Endothelial cell of umbilical vein (primary cell): ENCODE measurements around the gene CLTB. TPM values are rescaled to one million over a fixed set of nuclear protein-coding genes. Genes with fewer than 3 reads are reported as not detected.

ENCODE experiments used
- BruUV-seq: library from RNA; stranded (reverse); fragments of 400-500 nt; replicated peaks from 2 replicates; lab custom pipeline; 2021; lab: Mats Ljungman, UMichigan
- CTCF ChIA-PET: fragments of 300-600, 350-600 bp; sonication (Branson Sonifier 250); formaldehyde crosslinking; loops from one replicate; lab custom pipeline; 2021; ENCODE audit warnings: antibody characterized with exemption, inconsistent platforms; lab: Charles Lee
- POLR2A ChIA-PET: fragments of 300-600, 350-600 bp; sonication (Branson Sonifier 250); formaldehyde crosslinking; loops from one replicate; lab custom pipeline; 2021; ENCODE audit warnings: antibody characterized with exemption, inconsistent platforms; lab: Charles Lee
- DNase-seq: peaks from one replicate; pipeline ENCODE4 v3.0.0-alpha.2; 2011; ENCODE audit warnings: low read depth, low spot score
- FAIRE-seq: peaks from 2 replicates; lab custom pipeline; 2011; peaks lifted over from hg19 to GRCh38; lab: Jason Lieb, UNC
- H2AFZ ChIP-seq: 2 replicates; pipeline ENCODE4 v1.6.0; 2012; ENCODE audit warnings: low read depth, low read length, control low read depth, inconsistent platforms
- H3K27ac ChIP-seq: 2 replicates; pipeline ENCODE4 v1.5.1; 2011; ENCODE audit warnings: low read depth, mild to moderate bottlenecking, control low read depth, low read length, moderate library complexity; ENCODE audit not compliant: insufficient read depth
- H3K27me3 ChIP-seq, 2 experiments: 2 replicates each; pipeline versions ENCODE4 v1.6.0 to v1.6.1; 2011; ENCODE audit warnings: low read length in 2 of 2, mixed read lengths in 1 of 2; ENCODE audit not compliant: control insufficient read depth in 2 of 2, insufficient read depth in 2 of 2
- H3K36me3 ChIP-seq, 2 experiments: 2 replicates in 1 of 2; 3 replicates in 1 of 2; pipeline ENCODE4 v1.5.1; 2011; ENCODE audit warnings: low read length in 2 of 2, mild to moderate bottlenecking in 1 of 2, moderate library complexity in 1 of 2; ENCODE audit not compliant: control insufficient read depth in 2 of 2, insufficient read depth in 2 of 2; ENCODE audit errors: extremely low read depth in 1 of 2
- H3K4me1 ChIP-seq: 3 replicates; pipeline ENCODE4 v1.5.1; 2011; ENCODE audit warnings: mild to moderate bottlenecking, low read length; ENCODE audit not compliant: control insufficient read depth, insufficient read depth; ENCODE audit errors: extremely low read depth
- H3K4me2 ChIP-seq: 2 replicates; pipeline ENCODE4 v1.6.1; 2011; ENCODE audit warnings: low read length, control low read depth, mixed read lengths; ENCODE audit not compliant: insufficient read depth
- H3K4me3 ChIP-seq, 3 experiments: fragments of 200-600 bp in 1 of 3; sonication (generic), shearing (Covaris generic) in 1 of 3; replicated peaks in 1 of 3; 2 replicates each; pipeline ENCODE4 v1.5.1; 2011 to 2016; ENCODE audit warnings: control low read depth in 3 of 3, low read length in 3 of 3, mild to moderate bottlenecking in 2 of 3, inconsistent platforms in 1 of 3, low read depth in 1 of 3, moderate library complexity in 1 of 3; ENCODE audit not compliant: insufficient read depth in 1 of 3
- H3K79me2 ChIP-seq: 2 replicates; pipeline ENCODE4 v1.6.0; 2012; ENCODE audit warnings: low read length, inconsistent platforms; ENCODE audit not compliant: control insufficient read depth, insufficient read depth
- H3K9ac ChIP-seq: replicated peaks from 2 replicates; pipeline ENCODE3; 2011; ENCODE audit warnings: low read length, control low read depth; ENCODE audit not compliant: insufficient read depth; ENCODE audit errors: extremely low read depth
- H3K9me1 ChIP-seq: replicated peaks from 3 replicates; pipeline ENCODE4 v1.6.0; 2011; ENCODE audit warnings: mild to moderate bottlenecking, low read length; ENCODE audit not compliant: control insufficient read depth, insufficient read depth; ENCODE audit errors: extremely low read depth
- H3K9me3 ChIP-seq: replicated peaks from 2 replicates; pipeline ENCODE4 v1.5.1; 2012; ENCODE audit warnings: low read length, inconsistent platforms; ENCODE audit not compliant: control insufficient read depth, insufficient read depth
- H4K20me1 ChIP-seq: replicated peaks from 2 replicates; pipeline ENCODE3; 2011; ENCODE audit warnings: mild to moderate bottlenecking, low read length; ENCODE audit not compliant: control insufficient read depth, insufficient read depth; ENCODE audit errors: extremely low read depth
- EZH2 ChIP-seq: IDR thresholded peaks from 2 replicates; pipeline ENCODE4 v1.6.1; 2012; ENCODE audit warnings: borderline replicate concordance, low read depth, mild to moderate bottlenecking, moderate library complexity, low read length, inconsistent platforms; ENCODE audit not compliant: severe bottlenecking
- FOS ChIP-seq: IDR thresholded peaks from 2 replicates; pipeline ENCODE4 v1.6.1; 2011; ENCODE audit warnings: mild to moderate bottlenecking, low read length, moderate library complexity, borderline replicate concordance; ENCODE audit not compliant: insufficient read depth
- GATA2 ChIP-seq: IDR thresholded peaks from 2 replicates; pipeline ENCODE4 v1.7.0; 2011; ENCODE audit warnings: low read depth, mild to moderate bottlenecking, moderate library complexity, mixed read lengths, low read length; ENCODE audit not compliant: insufficient read length, insufficient read depth
- JUN ChIP-seq: IDR thresholded peaks from 2 replicates; pipeline ENCODE4 v1.6.1; 2011; ENCODE audit warnings: borderline replicate concordance, low read depth; ENCODE audit not compliant: insufficient read length, insufficient read depth
- MAX ChIP-seq: IDR thresholded peaks from 2 replicates; pipeline ENCODE4 v1.6.1; 2011; ENCODE audit not compliant: insufficient read depth, insufficient read length
- MYC ChIP-seq: IDR thresholded peaks from one replicate; pipeline ENCODE4 v1.6.1; 2011; ENCODE audit warnings: mild to moderate bottlenecking, low read depth, low read length
- POLR2A ChIP-seq: IDR thresholded peaks from 2 replicates; pipeline ENCODE4 v1.6.1; 2012; ENCODE audit warnings: low read depth, mild to moderate bottlenecking, control low read depth, low read length
- POLR2AphosphoS5 ChIP-seq: IDR thresholded peaks from 2 replicates; pipeline ENCODE4 v1.6.1; 2012; ENCODE audit warnings: low read depth, mild to moderate bottlenecking, control low read depth, low read length, moderate library complexity; ENCODE audit not compliant: insufficient read depth
- dilution Hi-C: fragments of 300-500 bp; cut with MboI; formaldehyde crosslinking; loops from one replicate; pipeline ENCODE4 v1.15.0; 2019; ENCODE audit warnings: low sequenced_read_pairs; ENCODE audit not compliant: extremely low pct_ligation_motif_present
- intact Hi-C: fragments of 100-400 bp; cut with micrococcal nuclease; formaldehyde crosslinking; loops from one replicate; pipeline ENCODE4 v1.10.0; 2022
- polyA plus RNA-seq, 4 experiments: library from polyadenylated mRNA; depleted of rRNA in 3 of 4; stranded (reverse) in 3 of 4; unstranded in 1 of 4; fragments of >200 nt; gene quantifications; 2 replicates each; pipeline versions ENCODE4 v1.2.1 to v1.2.3, GENCODE V29; 2011 to 2012; ENCODE audit warnings: missing spikeins in 1 of 4
- total RNA-seq: library from RNA; stranded (reverse); gene quantifications from 2 replicates; pipeline ENCODE4 v1.2.3, GENCODE V29; 2021
- TF ChIP-seq, protein P1 (sequence below), 2 donors: IDR thresholded peaks; 1 replicate in 1 of 2; 2 replicates in 1 of 2; pipeline ENCODE4 v1.5.1; 2011; ENCODE audit warnings: low read length in 2 of 2, mild to moderate bottlenecking in 2 of 2, moderate library complexity in 2 of 2, control low read depth in 1 of 2, inconsistent platforms in 1 of 2, low read depth in 1 of 2; ENCODE audit not compliant: insufficient read depth in 1 of 2; ENCODE audit errors: extremely low read depth in 1 of 2

Gene CLTB
- total and polyA plus RNA-seq, 2 donors (not counting 3 experiments of a cell fraction or from before 2014, with no cell fraction given), result 73.2 to 111 TPM

GRCh38 chr5:176405656-176406435 is 10.5 kb downstream of the CLTB start:
- no peaks in the 10 kb centered on the region for H3K79me2 ChIP-seq
- H4K20me1 ChIP-seq, result no peaks in the 10 kb centered on the region
- H3K27ac ChIP-seq, result no peak overlapping the region
- H3K27me3 ChIP-seq, result no peaks in the 10 kb centered on the region
- intact Hi-C loops, result no loop called here
- BruUV-seq, result no TSS peak
- TF ChIP-seq MAX (no peak), POLR2AphosphoS5 (no peak), POLR2A (no peak), EZH2 (no peak), MYC (no peak), GATA2 (no peak), JUN (no peak), FOS (no peak)
- TF ChIP-seq, protein P1, sequence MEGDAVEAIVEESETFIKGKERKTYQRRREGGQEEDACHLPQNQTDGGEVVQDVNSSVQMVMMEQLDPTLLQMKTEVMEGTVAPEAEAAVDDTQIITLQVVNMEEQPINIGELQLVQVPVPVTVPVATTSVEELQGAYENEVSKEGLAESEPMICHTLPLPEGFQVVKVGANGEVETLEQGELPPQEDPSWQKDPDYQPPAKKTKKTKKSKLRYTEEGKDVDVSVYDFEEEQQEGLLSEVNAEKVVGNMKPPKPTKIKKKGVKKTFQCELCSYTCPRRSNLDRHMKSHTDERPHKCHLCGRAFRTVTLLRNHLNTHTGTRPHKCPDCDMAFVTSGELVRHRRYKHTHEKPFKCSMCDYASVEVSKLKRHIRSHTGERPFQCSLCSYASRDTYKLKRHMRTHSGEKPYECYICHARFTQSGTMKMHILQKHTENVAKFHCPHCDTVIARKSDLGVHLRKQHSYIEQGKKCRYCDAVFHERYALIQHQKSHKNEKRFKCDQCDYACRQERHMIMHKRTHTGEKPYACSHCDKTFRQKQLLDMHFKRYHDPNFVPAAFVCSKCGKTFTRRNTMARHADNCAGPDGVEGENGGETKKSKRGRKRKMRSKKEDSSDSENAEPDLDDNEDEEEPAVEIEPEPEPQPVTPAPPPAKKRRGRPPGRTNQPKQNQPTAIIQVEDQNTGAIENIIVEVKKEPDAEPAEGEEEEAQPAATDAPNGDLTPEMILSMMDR (IDR thresholded peaks at IDR 0.05; ENCODE audit: extremely low read depth in 1 of 2, insufficient read depth in 1 of 2, low read depth in 1 of 2, low read length in 2 of 2), result no peak
- no peaks in the 10 kb centered on the region for H3K4me1 ChIP-seq
- no peaks in the 10 kb centered on the region for H3K9me1 ChIP-seq
- H3K4me2 ChIP-seq, result no peak overlapping the region
- no peak for DNase-seq
- no peaks in the 10 kb centered on the region for H3K9me3 ChIP-seq
- dilution Hi-C loops, result no loop called here
- no peak for FAIRE-seq
- peaks cover 3 to 15% of the 10 kb centered on the region in 2 experiments for H3K36me3 ChIP-seq
- no peak overlapping the region for H3K9ac ChIP-seq
- POLR2A ChIA-PET, result interaction anchor here (0.6 kb wide), 1 partner anchor 545 kb away, joined by 4 read pairs; no protein-coding TSS in a partner anchor
- H3K4me3 ChIP-seq, result no peak overlapping the region
- CTCF ChIA-PET, result interaction anchor here (0.6 to 1.6 kb wide), 4 partner anchors 10 to 137 kb away, joined by 3 to 4 read pairs (median 3); no protein-coding TSS in a partner anchor
- H2AFZ ChIP-seq, result no peak overlapping the region
